WERI-Rb-1 (cell line): ENCODE data around the gene ESYT2.

Source experiments
- DNase-seq: peaks from one replicate; pipeline ENCODE4 v3.0.0-alpha.2; 2020
- H3K27ac ChIP-seq: fragments of 250-450 bp; sonication (Bioruptor Pico); 2 replicates; pipeline ENCODE4 v1.5.1; 2020; ENCODE audit warnings: mild to moderate bottlenecking, moderate library complexity
- H3K27me3 ChIP-seq: fragments of 250-450 bp; sonication (Bioruptor Pico); 2 replicates; pipeline ENCODE4 v1.5.1; 2021; ENCODE audit warnings: mild to moderate bottlenecking, low read depth, moderate library complexity; ENCODE audit not compliant: insufficient read depth, severe bottlenecking
- H3K36me3 ChIP-seq: fragments of 250-450 bp; sonication (Bioruptor Pico); 2 replicates; pipeline ENCODE4 v1.5.1; 2020; ENCODE audit warnings: mild to moderate bottlenecking, moderate library complexity
- H3K4me3 ChIP-seq: 2 replicates; pipeline ENCODE4 v1.5.1; 2011; ENCODE audit warnings: low read depth, mild to moderate bottlenecking, control low read depth, low read length
- H3K9me3 ChIP-seq: fragments of 250-450 bp; sonication (Bioruptor Pico); 2 replicates; pipeline ENCODE4 v1.5.1; 2021; ENCODE audit warnings: mild to moderate bottlenecking, moderate library complexity; ENCODE audit not compliant: severe bottlenecking
- CTCF ChIP-seq: IDR thresholded peaks from 2 replicates; pipeline ENCODE4 v1.5.1; 2011; ENCODE audit warnings: low read depth, mild to moderate bottlenecking, control low read depth, inconsistent platforms, low read length

ESYT2 gene

DNA sequence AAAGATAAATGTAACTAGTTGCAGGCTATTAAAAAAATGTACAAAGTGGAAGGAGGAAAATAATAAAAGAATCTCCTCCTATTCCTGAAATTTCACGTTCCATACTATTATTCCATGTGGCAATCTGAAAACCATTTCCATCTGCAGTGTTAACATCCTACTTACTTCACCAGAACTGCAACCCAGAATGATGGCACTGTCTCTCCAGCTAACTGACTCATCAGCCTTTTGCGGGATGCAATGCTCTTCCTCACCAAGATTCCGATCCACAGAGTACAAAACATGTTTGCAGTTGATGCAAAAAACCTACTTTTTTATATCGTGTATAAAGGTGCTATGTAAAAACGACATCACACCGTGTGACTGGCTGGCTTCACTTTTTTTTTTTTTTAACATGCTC lies 50.8 kb downstream of the ESYT2 start:
- Histone ChIP-seq H3K9me3 (peaks cover 6% of the 10 kb centered on the region), H3K4me3 (no peak overlapping the region), H3K27ac (no peak overlapping the region), H3K36me3 (peaks cover 3% of the 10 kb centered on the region), H3K27me3 (no peaks in the 10 kb centered on the region)
- no peak for DNase-seq
- TF ChIP-seq CTCF, result no peak

- no peak for TF ChIP-seq CTCF
- no peaks in the 10 kb centered on the region for H3K27me3 ChIP-seq
- H3K9me3 ChIP-seq, result peaks cover 6% of the 10 kb centered on the region
- H3K4me3 ChIP-seq, result no peak overlapping the region
- no peak overlapping the region for H3K27ac ChIP-seq
- DNase-seq, result no peak
- H3K36me3 ChIP-seq, result peaks cover 3% of the 10 kb centered on the region
These were observed 51.5 kb downstream of the ESYT2 start for GRCh38 chr7:158777793-158778192.

DNA sequence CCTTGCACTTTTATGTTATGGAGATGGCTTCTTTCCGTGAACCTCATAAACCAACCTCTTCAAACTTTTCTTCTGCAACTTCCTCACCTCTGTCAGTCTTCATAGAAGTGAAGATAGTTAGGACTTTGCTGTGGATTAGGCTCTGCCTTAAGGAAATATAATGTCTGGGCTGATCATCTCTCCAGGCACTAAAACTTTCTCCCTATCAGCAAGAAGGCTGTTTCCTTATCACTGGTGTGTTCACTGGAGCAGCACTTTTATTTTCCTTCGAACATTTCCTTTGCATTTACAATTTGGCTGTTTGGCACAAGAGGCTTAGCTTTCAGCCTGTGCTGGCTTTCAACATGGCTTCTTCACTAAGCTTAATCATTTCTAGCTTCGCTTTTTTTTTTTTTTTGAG lies 52.8 kb downstream of the ESYT2 start:
- Histone ChIP-seq H3K4me3 (no peak overlapping the region), H3K9me3 (peaks cover 6% of the 10 kb centered on the region), H3K27me3 (no peaks in the 10 kb centered on the region), H3K27ac (no peak overlapping the region), H3K36me3 (no peaks in the 10 kb centered on the region; the same call in none of the 2 replicates)
- no peak for DNase-seq
- TF ChIP-seq CTCF, result no peak

DNA sequence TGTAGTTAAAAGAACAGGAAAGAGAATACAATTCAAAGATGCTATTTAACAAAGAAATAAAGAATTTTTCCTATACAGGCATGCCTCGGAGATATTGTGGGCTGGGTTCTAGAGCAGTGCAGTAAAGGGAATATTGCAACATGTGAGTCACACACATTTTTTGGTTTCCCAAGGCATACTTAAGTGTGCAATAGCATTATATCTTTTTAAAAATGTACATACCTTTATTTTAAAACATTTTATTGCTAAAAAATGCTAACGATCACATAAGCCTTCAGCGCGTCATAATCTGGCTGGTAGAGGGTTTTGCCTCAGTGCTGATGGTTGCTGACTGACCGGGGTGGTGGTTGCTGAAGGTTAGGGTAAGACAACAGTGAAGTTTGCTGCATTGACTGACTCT lies 54.4 kb downstream of the ESYT2 start:
- no peaks in the 10 kb centered on the region for H3K27me3 ChIP-seq
- no peak overlapping the region for H3K4me3 ChIP-seq
- no peaks in the 10 kb centered on the region; the same call in 1 of the 2 replicates for H3K36me3 ChIP-seq
- no peak overlapping the region for H3K27ac ChIP-seq
- DNase-seq, result no peak
- no peak for TF ChIP-seq CTCF
- H3K9me3 ChIP-seq, result no peaks in the 10 kb centered on the region

DNA sequence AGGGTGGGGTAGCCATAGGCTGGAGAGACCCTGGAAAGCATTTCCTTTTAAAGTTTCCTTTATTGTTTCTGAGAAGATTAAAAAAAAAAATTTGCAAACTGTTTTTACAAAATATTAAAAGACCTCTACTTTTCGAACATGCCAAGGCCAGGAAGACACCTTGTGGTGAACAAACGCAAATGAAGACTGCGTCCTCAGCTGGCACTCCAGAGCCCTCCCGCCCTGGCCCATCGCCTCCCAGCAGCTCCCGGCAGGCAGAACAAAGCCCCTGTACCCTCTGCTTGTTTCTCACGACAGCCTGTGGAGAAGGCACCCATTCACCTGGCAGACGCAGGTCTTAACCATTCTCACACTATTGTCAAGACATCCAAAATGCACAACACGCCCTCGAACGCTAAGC lies 56.4 kb downstream of the ESYT2 start:
- Histone ChIP-seq H3K4me3 (no peak overlapping the region), H3K9me3 (no peaks in the 10 kb centered on the region), H3K27ac (no peak overlapping the region), H3K36me3 (no peaks in the 10 kb centered on the region; the same call in 1 of the 2 replicates), H3K27me3 (no peaks in the 10 kb centered on the region)
- DNase-seq, result no peak
- peak; percentile 18; the same call in 1 of the 2 replicates for TF ChIP-seq CTCF

DNA sequence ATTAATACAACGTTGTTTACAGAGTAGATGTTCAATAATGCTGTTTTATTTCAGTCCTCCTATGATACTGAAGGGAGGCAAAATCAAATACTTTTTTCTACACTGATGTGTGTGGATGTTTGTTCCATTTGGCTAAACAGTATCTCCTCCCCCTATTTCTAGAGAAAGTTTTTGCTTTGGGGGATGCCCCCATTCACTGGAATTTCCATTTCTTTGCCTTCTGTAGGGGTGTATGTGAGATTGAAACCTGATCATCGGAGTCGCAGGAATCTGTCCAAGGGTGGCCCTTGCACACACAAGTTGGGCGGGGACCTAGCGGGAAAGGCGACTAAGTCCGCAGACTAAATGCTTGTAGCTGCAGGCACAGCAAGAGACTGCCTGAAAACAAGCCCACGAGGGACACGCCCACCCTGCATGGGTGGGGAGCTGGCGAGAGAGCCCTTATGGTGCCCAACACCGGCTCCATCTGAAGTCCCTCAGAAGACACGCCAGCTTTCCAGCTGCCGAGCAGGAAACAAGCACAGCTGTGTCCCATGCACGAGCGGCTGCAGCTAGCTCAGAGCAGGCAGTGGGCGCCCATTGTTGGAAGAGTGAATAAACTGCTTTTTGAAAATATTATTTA lies 58.0 kb downstream of the ESYT2 start:
- DNase-seq, result no peak
- Histone ChIP-seq H3K9me3 (no peaks in the 10 kb centered on the region), H3K36me3 (no peaks in the 10 kb centered on the region), H3K27ac (no peak overlapping the region), H3K27me3 (no peaks in the 10 kb centered on the region), H3K4me3 (no peak overlapping the region)
- no peak for TF ChIP-seq CTCF
